SK-MEL-5 (cell line): ENCODE data around the gene POU2F3. TPM values are rescaled to one million over a fixed set of nuclear protein-coding genes. Genes with fewer than 3 reads are reported as not detected.

Source experiments
- DNase-seq: peaks from one replicate; pipeline ENCODE4 v3.0.0-alpha.2; 2016; ENCODE audit warnings: low read depth, low spot score
- in situ Hi-C: cut with HindIII; loops from 2 replicates; pipeline ENCODE4 v1.10.0; 2016; ENCODE audit warnings: low sequenced_read_pairs, high pct_unique_total_duplicates, low pct_unique_long_range_greater_than_20kb
- small RNA-seq, 2 experiments: library from RNA; depleted of rRNA; stranded (forward); fragments of <200 nt; gene quantifications; one replicate each; pipeline ENCODE3, GENCODE V24; 2014
- total RNA-seq: library from RNA; depleted of rRNA; stranded (reverse); fragments of >200 nt; shearing (Covaris generic); gene quantifications from 2 replicates; pipeline ENCODE4 v1.2.3, GENCODE V29; 2014; rRNA removed

The POU2F3 gene
- total RNA-seq, 1 experiment from 2014 or later, result not detected

- in situ Hi-C loops, result no loop called here
- DNase-seq, result no peak
Measured at GRCh38 chr11:120365512-120365911, 125.6 kb downstream of the POU2F3 start.

Small RNA genes within 50 kb of the gene (small RNA-seq; reads per million reads assigned to genes)
- 554 to 42,756 reads per million in 2 experiments for gene RF00100

Other genes with a start within 250 kb of the POU2F3 start
- not detected in 2 replicates for gene TRIM29, start 102.0 kb upstream of the POU2F3 start, total RNA-seq
- 73.3 and 82.5 TPM in 2 replicates for gene OAF, start 29.1 kb upstream of the POU2F3 start, total RNA-seq
- gene TLCD5, start 85.2 kb downstream of the POU2F3 start, total RNA-seq, result 7.8 and 9.5 TPM in 2 replicates
- gene ARHGEF12, start 96.3 kb downstream of the POU2F3 start, total RNA-seq, result 27.3 and 29.7 TPM in 2 replicates